ENCODE measurements around the gene MAP2K4.

MAP2K4 gene

GRCh38 chr17:12055889-12056288, 35.2 kb downstream of the MAP2K4 start:
- no peaks in the 10 kb centered on the region for H3K36me3 ChIP-seq (ENCODE audit: insufficient read depth, low read length)
- no peak overlapping the region for H3K4me2 ChIP-seq (ENCODE audit: low read length)
- H4K20me1 ChIP-seq (ENCODE audit: insufficient read depth, low read length), result 0 out of 2 replicates have a peak, but pooled peaks cover 2% of the 10 kb centered on the region
- H3K9me3 ChIP-seq (ENCODE audit: low read length), result no peaks in the 10 kb centered on the region
- H3K27ac ChIP-seq (ENCODE audit: low read depth, low read length, poor library complexity, severe bottlenecking), result no peak overlapping the region
- TF ChIP-seq EZH2 (IDR thresholded peaks at IDR 0.05; ENCODE audit: borderline replicate concordance, low read length) (no peak), CTCF (IDR thresholded peaks at IDR 0.05; ENCODE audit: low read length) (no peak)
- no peaks in the 10 kb centered on the region for H3F3A ChIP-seq (ENCODE audit: insufficient read depth, low read length)
- H2AFZ ChIP-seq (ENCODE audit: low read length), result no peak overlapping the region
- no peak overlapping the region for H3K9ac ChIP-seq (ENCODE audit: low read length)
- H3K27me3 ChIP-seq (ENCODE audit: insufficient read depth, low read length), result no peaks in the 10 kb centered on the region
- no peaks in the 10 kb centered on the region for H3K4me1 ChIP-seq (ENCODE audit: insufficient read depth, low read length, severe bottlenecking)
- peaks cover 24% of the 10 kb centered on the region for H3K79me2 ChIP-seq (ENCODE audit: insufficient read depth, low read length)
- H3K4me3 ChIP-seq (ENCODE audit: low read depth, low read length, poor library complexity, severe bottlenecking), result no peak overlapping the region
- H3K9me2 ChIP-seq (ENCODE audit: low read depth, low read length), result no peaks in the 10 kb centered on the region

GRCh38 chr17:12057520-12057919, 36.8 kb downstream of the MAP2K4 start:
- no peaks in the 10 kb centered on the region for H3K9me2 ChIP-seq (ENCODE audit: low read depth, low read length)
- H3K9me3 ChIP-seq (ENCODE audit: low read length), result no peaks in the 10 kb centered on the region
- H3K36me3 ChIP-seq (ENCODE audit: insufficient read depth, low read length), result no peaks in the 10 kb centered on the region; the same call in none of the 2 replicates
- no peak overlapping the region for H3K9ac ChIP-seq (ENCODE audit: low read length)
- H3K27me3 ChIP-seq (ENCODE audit: insufficient read depth, low read length), result no peaks in the 10 kb centered on the region
- H3K27ac ChIP-seq (ENCODE audit: low read depth, low read length, poor library complexity, severe bottlenecking), result no peak overlapping the region
- H3K4me1 ChIP-seq (ENCODE audit: insufficient read depth, low read length, severe bottlenecking), result no peaks in the 10 kb centered on the region
- no peak overlapping the region for H3K4me3 ChIP-seq (ENCODE audit: low read depth, low read length, poor library complexity, severe bottlenecking)
- H3K79me2 ChIP-seq (ENCODE audit: insufficient read depth, low read length), result peaks cover 12% of the 10 kb centered on the region
- no peak overlapping the region for H3K4me2 ChIP-seq (ENCODE audit: low read length)
- no peak overlapping the region for H2AFZ ChIP-seq (ENCODE audit: low read length)
- TF ChIP-seq CTCF (IDR thresholded peaks at IDR 0.05; ENCODE audit: low read length), result no peak
- TF ChIP-seq EZH2 (IDR thresholded peaks at IDR 0.05; ENCODE audit: borderline replicate concordance, low read length), result no peak
- 0 out of 2 replicates have a peak, but pooled peaks cover 2% of the 10 kb centered on the region for H4K20me1 ChIP-seq (ENCODE audit: insufficient read depth, low read length)
- H3F3A ChIP-seq (ENCODE audit: insufficient read depth, low read length), result no peaks in the 10 kb centered on the region

- H3K27me3 ChIP-seq (ENCODE audit: insufficient read depth, low read length), result no peaks in the 10 kb centered on the region
- no peaks in the 10 kb centered on the region for H3K9me3 ChIP-seq (ENCODE audit: low read length)
- 0 out of 2 replicates have a peak, but pooled peaks cover 2% of the 10 kb centered on the region for H4K20me1 ChIP-seq (ENCODE audit: insufficient read depth, low read length)
- H3K4me3 ChIP-seq (ENCODE audit: low read depth, low read length, poor library complexity, severe bottlenecking), result no peak overlapping the region
- H3K36me3 ChIP-seq (ENCODE audit: insufficient read depth, low read length), result peaks cover 6% of the 10 kb centered on the region
- H3K9ac ChIP-seq (ENCODE audit: low read length), result no peak overlapping the region
- no peak overlapping the region for H2AFZ ChIP-seq (ENCODE audit: low read length)
- no peaks in the 10 kb centered on the region for H3F3A ChIP-seq (ENCODE audit: insufficient read depth, low read length)
- H3K9me2 ChIP-seq (ENCODE audit: low read depth, low read length), result no peaks in the 10 kb centered on the region
- TF ChIP-seq CTCF (IDR thresholded peaks at IDR 0.05; ENCODE audit: low read length), result no peak
- TF ChIP-seq EZH2 (IDR thresholded peaks at IDR 0.05; ENCODE audit: borderline replicate concordance, low read length), result no peak
- no peaks in the 10 kb centered on the region for H3K4me1 ChIP-seq (ENCODE audit: insufficient read depth, low read length, severe bottlenecking)
- H3K4me2 ChIP-seq (ENCODE audit: low read length), result no peak overlapping the region
- H3K27ac ChIP-seq (ENCODE audit: low read depth, low read length, poor library complexity, severe bottlenecking), result no peak overlapping the region
- H3K79me2 ChIP-seq (ENCODE audit: insufficient read depth, low read length), result 0 out of 2 replicates have a peak, but pooled peaks cover 2% of the 10 kb centered on the region
Measured at GRCh38 chr17:12058535-12058934, 37.9 kb downstream of the MAP2K4 start.

Data from OCI-LY1 (cell line).